Suprapubic skin (tissue), 4 donors: ENCODE results near the gene KLRK1. TPM values are rescaled to one million over a fixed set of nuclear protein-coding genes. Genes with fewer than 3 reads are reported as not detected.
"Not testable (repeated sequence)": the region's sequence is repeated elsewhere in the genome, so short reads cannot be mapped to it uniquely, and the experiment has no call there.

Source experiments
- DNase-seq, 2 donors: peaks; one replicate each; pipeline ENCODE4 v3.0.0-alpha.2; 2019; ENCODE audit warnings: low spot score in 2 of 2
- H3K27ac ChIP-seq: fragments of 200-600 bp; sonication (generic); one replicate; pipeline ENCODE4 v1.5.1; 2019
- H3K27me3 ChIP-seq: fragments of 200-600 bp; sonication (generic); one replicate; pipeline ENCODE4 v1.5.1; 2019
- H3K36me3 ChIP-seq: fragments of 200-600 bp; sonication (generic); one replicate; pipeline ENCODE4 v1.5.1; 2019
- H3K4me1 ChIP-seq: fragments of 200-600 bp; sonication (generic); one replicate; pipeline ENCODE4 v1.5.1; 2019
- H3K4me3 ChIP-seq: fragments of 200-600 bp; sonication (generic); one replicate; pipeline ENCODE4 v1.5.1; 2019; ENCODE audit warnings: mild to moderate bottlenecking
- H3K9me3 ChIP-seq: fragments of 200-600 bp; sonication (generic); one replicate; pipeline ENCODE4 v1.5.1; 2019
- EP300 ChIP-seq: sonication (generic); formaldehyde crosslinking; IDR thresholded peaks from one replicate; pipeline ENCODE4 v1.6.1; 2017; ENCODE audit warnings: antibody characterized with exemption
- POLR2A ChIP-seq, 2 donors: fragments of 450-650 bp; IDR thresholded peaks; one replicate each; pipeline ENCODE4 v1.6.1; 2017; ENCODE audit warnings: antibody characterized with exemption in 2 of 2, mild to moderate bottlenecking in 2 of 2, moderate library complexity in 2 of 2
- POLR2AphosphoS5 ChIP-seq, 3 donors: sonication (generic); formaldehyde crosslinking; IDR thresholded peaks; one replicate each; pipeline ENCODE4 v1.6.1; 2017; ENCODE audit warnings: antibody characterized with exemption in 3 of 3
- WGBS: methylation state at CpG from one replicate; pipeline ENCODE4 v1.1.5; 2018; 5-methylcytosine and 5-hydroxymethylcytosine counted together
- total RNA-seq, 4 donors: library from RNA; depleted of rRNA; stranded (reverse); fragments of >200 nt; gene quantifications; one replicate each; pipeline ENCODE4 v1.1.0, GENCODE V29; 2016
- TF ChIP-seq, protein P1 (sequence below), 2 donors: fragments of 200-600 bp in 1 of 2; fragments of 450-650 bp in 1 of 2; sonication (generic) in 1 of 2; IDR thresholded peaks; one replicate each; pipeline ENCODE4 v1.5.1; 2016 to 2019; ENCODE audit warnings: antibody characterized with exemption in 2 of 2, mild to moderate bottlenecking in 1 of 2, moderate library complexity in 1 of 2

Gene KLRK1
- total RNA-seq, 4 donors from 2014 or later: 0.51 to 4.3 TPM; not detected in 2

DNA sequence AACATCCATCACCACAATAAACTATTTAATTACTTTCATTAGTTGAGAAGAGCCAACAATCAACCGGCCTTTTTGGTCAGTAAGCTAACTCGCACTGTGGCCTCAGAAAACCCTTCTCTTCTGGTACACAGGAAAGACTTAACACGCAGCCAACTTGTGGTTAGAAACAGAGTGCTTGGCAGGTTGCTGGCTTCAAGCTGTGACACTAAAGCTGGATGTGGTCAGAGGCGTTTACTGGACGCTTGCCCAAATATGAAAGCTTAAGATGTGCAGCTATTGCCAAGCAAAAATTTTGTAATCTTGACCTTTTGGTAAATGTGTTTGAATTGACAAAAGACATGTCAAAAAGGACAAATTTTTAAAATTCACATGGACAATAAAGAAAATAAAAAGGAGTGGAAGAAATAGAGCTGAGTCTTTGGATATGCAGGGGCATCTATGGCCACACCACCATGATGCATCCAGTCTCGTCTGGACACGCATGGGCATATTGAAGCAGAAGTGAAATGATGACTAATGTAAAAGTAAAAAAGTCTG, 2.6 kb upstream of the KLRK1 start:
- no peak overlapping the region for H3K4me3 ChIP-seq
- H3K27ac ChIP-seq: no peak overlapping the region
- H3K27me3 ChIP-seq: no peaks in the 10 kb centered on the region
- TF ChIP-seq POLR2AphosphoS5 (IDR thresholded peaks at IDR 0.05): no peak
- no peak for TF ChIP-seq POLR2A (IDR thresholded peaks at IDR 0.05)
- no peak for TF ChIP-seq EP300
- TF ChIP-seq, protein P1, sequence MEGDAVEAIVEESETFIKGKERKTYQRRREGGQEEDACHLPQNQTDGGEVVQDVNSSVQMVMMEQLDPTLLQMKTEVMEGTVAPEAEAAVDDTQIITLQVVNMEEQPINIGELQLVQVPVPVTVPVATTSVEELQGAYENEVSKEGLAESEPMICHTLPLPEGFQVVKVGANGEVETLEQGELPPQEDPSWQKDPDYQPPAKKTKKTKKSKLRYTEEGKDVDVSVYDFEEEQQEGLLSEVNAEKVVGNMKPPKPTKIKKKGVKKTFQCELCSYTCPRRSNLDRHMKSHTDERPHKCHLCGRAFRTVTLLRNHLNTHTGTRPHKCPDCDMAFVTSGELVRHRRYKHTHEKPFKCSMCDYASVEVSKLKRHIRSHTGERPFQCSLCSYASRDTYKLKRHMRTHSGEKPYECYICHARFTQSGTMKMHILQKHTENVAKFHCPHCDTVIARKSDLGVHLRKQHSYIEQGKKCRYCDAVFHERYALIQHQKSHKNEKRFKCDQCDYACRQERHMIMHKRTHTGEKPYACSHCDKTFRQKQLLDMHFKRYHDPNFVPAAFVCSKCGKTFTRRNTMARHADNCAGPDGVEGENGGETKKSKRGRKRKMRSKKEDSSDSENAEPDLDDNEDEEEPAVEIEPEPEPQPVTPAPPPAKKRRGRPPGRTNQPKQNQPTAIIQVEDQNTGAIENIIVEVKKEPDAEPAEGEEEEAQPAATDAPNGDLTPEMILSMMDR (IDR thresholded peaks at IDR 0.05): no peak
- no peaks in the 10 kb centered on the region for H3K36me3 ChIP-seq
- no peaks in the 10 kb centered on the region for H3K9me3 ChIP-seq
- peak in 1 of 2 donors; percentile 81 for DNase-seq
- peaks cover 14% of the 10 kb centered on the region for H3K4me1 ChIP-seq
- 45% methylated on average over 7 of the region's 7 CpGs for WGBS

DNA sequence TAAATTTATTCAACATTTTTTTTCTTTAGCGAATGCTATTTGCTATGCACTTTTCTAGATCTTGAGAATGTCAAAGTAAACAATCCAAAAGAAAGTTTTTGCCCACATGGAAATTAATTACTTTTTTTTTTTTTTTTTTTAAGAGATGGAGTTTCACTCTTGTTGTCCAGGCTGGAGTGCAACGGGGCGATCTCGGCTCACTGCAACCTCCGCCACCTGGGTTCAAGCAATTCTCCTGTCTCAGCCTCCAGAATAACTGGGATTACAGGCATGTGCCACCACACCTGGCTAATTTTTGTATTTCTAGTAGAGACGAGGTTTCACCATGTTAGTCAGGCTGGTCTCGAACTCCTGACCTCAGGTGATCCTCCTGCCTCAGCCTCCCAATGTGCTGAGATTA, 1.1 kb upstream of the KLRK1 start:
- H3K4me1 ChIP-seq: peaks cover 12% of the 10 kb centered on the region
- not testable (repeated sequence) for H3K9me3 ChIP-seq, H3K4me3 ChIP-seq, H3K27me3 ChIP-seq, H3K36me3 ChIP-seq, H3K27ac ChIP-seq, DNase-seq
- 96% methylated on average over 7 of the region's 7 CpGs for WGBS

DNA sequence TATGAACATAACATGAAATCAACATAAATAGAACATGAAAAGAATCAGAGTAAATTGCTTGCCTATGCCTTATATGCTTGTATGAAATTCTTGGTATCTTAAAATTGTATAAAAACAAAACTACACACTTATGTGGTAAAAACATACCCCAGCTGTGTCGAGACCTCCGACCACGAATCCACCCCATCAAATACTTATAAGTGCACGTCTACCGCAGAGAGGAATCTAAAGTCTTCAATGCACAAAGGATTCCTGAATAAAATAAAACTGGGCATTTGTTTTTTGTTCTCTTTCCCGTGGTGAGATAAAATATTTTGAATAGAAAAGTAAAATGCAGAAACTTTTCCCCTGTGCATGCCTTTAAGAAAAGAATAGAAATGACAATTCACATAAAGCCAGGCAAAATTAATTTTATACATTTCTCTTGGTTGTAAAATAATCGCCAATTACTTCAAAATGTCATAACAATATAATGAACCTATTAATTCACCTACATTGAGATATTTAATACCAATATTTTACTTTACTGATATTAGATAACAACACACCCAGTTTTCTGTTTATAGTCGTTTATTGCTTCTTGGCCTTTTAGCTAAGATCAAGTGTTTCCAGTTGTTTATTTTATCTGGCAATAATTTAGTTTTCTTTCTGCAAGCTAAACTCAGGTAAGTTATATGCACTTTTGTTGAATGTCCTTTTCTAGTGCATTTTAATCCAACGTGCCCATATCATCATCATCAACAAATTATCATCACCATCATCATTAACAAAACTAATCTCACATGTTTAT, 1.0 kb downstream of the KLRK1 start:
- TF ChIP-seq, protein P1 (IDR thresholded peaks at IDR 0.05): no peak
- TF ChIP-seq POLR2A (IDR thresholded peaks at IDR 0.05) (no peak), POLR2AphosphoS5 (IDR thresholded peaks at IDR 0.05) (no peak), EP300 (no peak)
- WGBS: 77% methylated on average over 9 of the region's 9 CpGs
- no peak overlapping the region for H3K4me3 ChIP-seq
- H3K27ac ChIP-seq: no peak overlapping the region
- no peaks in the 10 kb centered on the region for H3K36me3 ChIP-seq
- no peaks in the 10 kb centered on the region for H3K27me3 ChIP-seq
- no peaks in the 10 kb centered on the region for H3K4me1 ChIP-seq
- no peak for DNase-seq
- H3K9me3 ChIP-seq: no peaks in the 10 kb centered on the region

DNA sequence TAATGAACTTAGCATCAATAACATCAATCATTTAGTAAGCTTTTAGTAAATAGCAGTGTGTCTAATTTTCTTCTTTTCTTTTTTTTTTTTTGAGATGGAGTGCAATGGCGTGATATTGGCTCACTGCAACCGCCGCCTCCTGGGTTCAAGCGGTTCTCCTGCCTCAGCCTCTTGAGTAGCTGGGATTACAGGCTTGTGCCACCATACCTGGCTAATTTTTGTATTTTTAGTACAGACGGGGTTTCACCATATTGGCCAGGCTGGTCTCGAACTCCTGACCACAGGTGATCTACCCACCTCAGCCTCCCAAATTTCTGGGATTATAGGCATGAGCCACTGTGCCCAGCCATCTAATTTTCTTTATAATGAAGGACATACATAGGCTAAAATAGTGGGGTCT, 2.3 kb downstream of the KLRK1 start:
- not testable (repeated sequence) for H3K9me3 ChIP-seq, H3K4me1 ChIP-seq, H3K4me3 ChIP-seq, H3K27me3 ChIP-seq, H3K27ac ChIP-seq, DNase-seq, H3K36me3 ChIP-seq
- WGBS: 93% methylated on average over 6 of the region's 6 CpGs

DNA sequence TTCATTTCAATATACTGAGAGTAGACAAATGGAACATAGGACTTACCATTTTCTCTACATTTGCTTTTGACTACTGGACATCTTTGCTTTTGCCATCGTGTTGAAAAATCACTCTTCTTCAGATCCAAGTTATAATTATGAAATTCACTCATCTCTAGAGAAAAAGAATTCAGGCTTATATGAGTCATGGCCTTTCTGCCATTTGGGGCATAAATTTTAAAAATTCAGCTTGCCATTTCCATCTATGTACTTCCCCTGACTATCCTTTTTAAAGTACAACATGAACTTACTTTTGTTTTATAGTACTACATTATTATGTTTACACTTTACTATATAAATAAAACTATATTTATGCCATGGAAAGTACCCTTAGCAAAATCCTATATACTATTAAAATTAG, 3.0 kb downstream of the KLRK1 start:
- DNase-seq: no peak
- no peaks in the 10 kb centered on the region for H3K9me3 ChIP-seq
- no peak overlapping the region for H3K4me3 ChIP-seq
- WGBS: 60% methylated on average over 1 of the region's 1 CpG
- no peaks in the 10 kb centered on the region for H3K4me1 ChIP-seq
- no peak for TF ChIP-seq EP300
- TF ChIP-seq POLR2A (IDR thresholded peaks at IDR 0.05): no peak
- no peak for TF ChIP-seq POLR2AphosphoS5 (IDR thresholded peaks at IDR 0.05)
- TF ChIP-seq, protein P1 (IDR thresholded peaks at IDR 0.05): no peak
- no peak overlapping the region for H3K27ac ChIP-seq
- H3K36me3 ChIP-seq: no peaks in the 10 kb centered on the region
- H3K27me3 ChIP-seq: no peaks in the 10 kb centered on the region

DNA sequence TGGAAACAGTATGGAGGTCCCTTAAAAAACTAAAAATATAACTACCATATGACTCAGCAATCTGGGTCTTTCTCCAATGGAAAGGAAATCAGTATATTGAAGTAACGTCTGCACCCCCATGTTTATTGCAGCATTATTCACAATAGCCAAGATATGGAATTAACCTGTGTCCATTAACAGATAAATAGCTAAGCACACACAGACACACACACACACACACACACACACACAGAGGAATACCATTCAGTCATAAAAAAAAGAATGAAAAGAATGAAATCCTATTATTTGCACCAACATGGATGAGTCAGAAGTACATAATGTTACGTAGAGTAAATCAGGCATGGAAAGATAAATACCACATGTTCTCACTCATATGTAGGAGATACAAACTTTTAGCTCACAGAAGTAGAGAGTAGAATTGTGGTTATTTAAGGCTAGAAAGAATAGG, 4.7 kb downstream of the KLRK1 start:
- no peak for DNase-seq
- Histone ChIP-seq H3K9me3 (no peaks in the 10 kb centered on the region), H3K4me1 (no peaks in the 10 kb centered on the region), H3K36me3 (no peaks in the 10 kb centered on the region), H3K27me3 (no peaks in the 10 kb centered on the region), H3K27ac (no peak overlapping the region), H3K4me3 (no peak overlapping the region)
- TF ChIP-seq EP300: no peak
- no peak for TF ChIP-seq POLR2AphosphoS5 (IDR thresholded peaks at IDR 0.05)
- TF ChIP-seq POLR2A (IDR thresholded peaks at IDR 0.05): no peak
- TF ChIP-seq, protein P1 (IDR thresholded peaks at IDR 0.05): no peak
- 53% methylated on average over 2 of the region's 2 CpGs for WGBS
